ENCODE measurements around the gene GPHN. TPM values are rescaled to one million over a fixed set of nuclear protein-coding genes. Genes with fewer than 3 reads are reported as not detected.
"Not testable (repeated sequence)": the region's sequence is repeated elsewhere in the genome, so short reads cannot be mapped to it uniquely, and the experiment has no call there.

The GPHN gene
- total RNA-seq, 1 donor: 7.8 TPM

GRCh38 chr14:66649498-66649897, 141.6 kb downstream of the GPHN start:
- H3K4me1 ChIP-seq (ENCODE audit: insufficient read depth, low read length): no peaks in the 10 kb centered on the region
- H3K9me3 ChIP-seq (ENCODE audit: low read depth, low read length): no peaks in the 10 kb centered on the region
- no peaks in the 10 kb centered on the region for H3K27me3 ChIP-seq (ENCODE audit: insufficient read depth, low read length)
- no peak overlapping the region for H3K4me3 ChIP-seq (ENCODE audit: low read length)

- no peak overlapping the region for H3K4me3 ChIP-seq (ENCODE audit: low read length)
- H3K9me3 ChIP-seq (ENCODE audit: low read depth, low read length): peaks cover 2% of the 10 kb centered on the region
- no peaks in the 10 kb centered on the region for H3K4me1 ChIP-seq (ENCODE audit: insufficient read depth, low read length)
Measured at GRCh38 chr14:66650491-66650911, 142.6 kb downstream of the GPHN start.

GRCh38 chr14:66651536-66652220, 143.7 kb downstream of the GPHN start:
- Histone ChIP-seq H3K4me3 (ENCODE audit: low read length) (no peak overlapping the region), H3K4me1 (ENCODE audit: insufficient read depth, low read length) (no peaks in the 10 kb centered on the region), H3K9me3 (ENCODE audit: low read depth, low read length) (peaks cover 13% of the 10 kb centered on the region), H3K27me3 (ENCODE audit: insufficient read depth, low read length) (no peaks in the 10 kb centered on the region)

More at GRCh38 chr14:66650491-66650911, 142.6 kb downstream of the GPHN start:
- no peaks in the 10 kb centered on the region for H3K27me3 ChIP-seq (ENCODE audit: insufficient read depth, low read length)

- H3K4me3 ChIP-seq (ENCODE audit: low read length): no peak overlapping the region
- H3K9me3 ChIP-seq (ENCODE audit: low read depth, low read length): peaks cover 19% of the 10 kb centered on the region
- no peaks in the 10 kb centered on the region for H3K27me3 ChIP-seq (ENCODE audit: insufficient read depth, low read length)
- H3K4me1 ChIP-seq (ENCODE audit: insufficient read depth, low read length): no peaks in the 10 kb centered on the region
Measured at GRCh38 chr14:66652525-66653106, 144.7 kb downstream of the GPHN start.

- H3K9me3 ChIP-seq (ENCODE audit: low read depth, low read length): peaks cover 19% of the 10 kb centered on the region
- no peak overlapping the region for H3K4me3 ChIP-seq (ENCODE audit: low read length)
- no peaks in the 10 kb centered on the region for H3K27me3 ChIP-seq (ENCODE audit: insufficient read depth, low read length)
- no peaks in the 10 kb centered on the region for H3K4me1 ChIP-seq (ENCODE audit: insufficient read depth, low read length)
Measured at GRCh38 chr14:66657780-66658179, 149.8 kb downstream of the GPHN start.

GRCh38 chr14:66662374-66662773, 154.4 kb downstream of the GPHN start:
- Histone ChIP-seq H3K27me3 (ENCODE audit: insufficient read depth, low read length) (no peaks in the 10 kb centered on the region), H3K9me3 (ENCODE audit: low read depth, low read length) (peaks cover 12% of the 10 kb centered on the region), H3K4me3 (ENCODE audit: low read length) (no peak overlapping the region), H3K4me1 (ENCODE audit: insufficient read depth, low read length) (no peaks in the 10 kb centered on the region)

- no peaks in the 10 kb centered on the region for H3K4me1 ChIP-seq (ENCODE audit: insufficient read depth, low read length)
- H3K9me3 ChIP-seq (ENCODE audit: low read depth, low read length): peaks cover 47% of the 10 kb centered on the region
- H3K4me3 ChIP-seq (ENCODE audit: low read length): no peak overlapping the region
- H3K27me3 ChIP-seq (ENCODE audit: insufficient read depth, low read length): no peaks in the 10 kb centered on the region
Measured at GRCh38 chr14:66677780-66678179, 169.8 kb downstream of the GPHN start.

GRCh38 chr14:66680216-66680615, 172.3 kb downstream of the GPHN start:
- H3K4me1 ChIP-seq (ENCODE audit: insufficient read depth, low read length): no peaks in the 10 kb centered on the region
- no peak overlapping the region for H3K4me3 ChIP-seq (ENCODE audit: low read length)
- no peaks in the 10 kb centered on the region for H3K27me3 ChIP-seq (ENCODE audit: insufficient read depth, low read length)
- H3K9me3 ChIP-seq (ENCODE audit: low read depth, low read length): peaks cover 42% of the 10 kb centered on the region

- no peak overlapping the region for H3K4me3 ChIP-seq (ENCODE audit: low read length)
- no peaks in the 10 kb centered on the region for H3K27me3 ChIP-seq (ENCODE audit: insufficient read depth, low read length)
- H3K9me3 ChIP-seq (ENCODE audit: low read depth, low read length): no peaks in the 10 kb centered on the region
- no peaks in the 10 kb centered on the region for H3K4me1 ChIP-seq (ENCODE audit: insufficient read depth, low read length)
Measured at GRCh38 chr14:66696326-66696725, 188.4 kb downstream of the GPHN start.

- no peak overlapping the region for H3K4me3 ChIP-seq (ENCODE audit: low read length)
- H3K4me1 ChIP-seq (ENCODE audit: insufficient read depth, low read length): no peaks in the 10 kb centered on the region
- no peaks in the 10 kb centered on the region for H3K9me3 ChIP-seq (ENCODE audit: low read depth, low read length)
- no peaks in the 10 kb centered on the region for H3K27me3 ChIP-seq (ENCODE audit: insufficient read depth, low read length)
Measured at GRCh38 chr14:66698503-66698902, 190.6 kb downstream of the GPHN start.

GRCh38 chr14:66701813-66702212, 193.9 kb downstream of the GPHN start:
- H3K27me3 ChIP-seq (ENCODE audit: insufficient read depth, low read length): no peaks in the 10 kb centered on the region
- H3K4me1 ChIP-seq (ENCODE audit: insufficient read depth, low read length): no peaks in the 10 kb centered on the region
- H3K9me3 ChIP-seq (ENCODE audit: low read depth, low read length): no peaks in the 10 kb centered on the region
- H3K4me3 ChIP-seq (ENCODE audit: low read length): no peak overlapping the region

GRCh38 chr14:66708267-66708666, 200.3 kb downstream of the GPHN start:
- H3K4me3 ChIP-seq (ENCODE audit: low read length): no peak overlapping the region
- H3K27me3 ChIP-seq (ENCODE audit: insufficient read depth, low read length): no peaks in the 10 kb centered on the region
- no peaks in the 10 kb centered on the region for H3K4me1 ChIP-seq (ENCODE audit: insufficient read depth, low read length)
- H3K9me3 ChIP-seq (ENCODE audit: low read depth, low read length): no peaks in the 10 kb centered on the region

GRCh38 chr14:66709291-66709690, 201.3 kb downstream of the GPHN start:
- Histone ChIP-seq H3K27me3 (ENCODE audit: insufficient read depth, low read length) (no peaks in the 10 kb centered on the region), H3K4me1 (ENCODE audit: insufficient read depth, low read length) (no peaks in the 10 kb centered on the region), H3K9me3 (ENCODE audit: low read depth, low read length) (no peaks in the 10 kb centered on the region), H3K4me3 (ENCODE audit: low read length) (no peak overlapping the region)

- not testable (repeated sequence) for H3K4me3 ChIP-seq (ENCODE audit: low read length); H3K27me3 ChIP-seq (ENCODE audit: insufficient read depth, low read length); H3K4me1 ChIP-seq (ENCODE audit: insufficient read depth, low read length); H3K9me3 ChIP-seq (ENCODE audit: low read depth, low read length)
Measured at GRCh38 chr14:66714291-66714690, 206.3 kb downstream of the GPHN start.

GRCh38 chr14:66715313-66715712, 207.4 kb downstream of the GPHN start:
- H3K9me3 ChIP-seq (ENCODE audit: low read depth, low read length); H3K4me1 ChIP-seq (ENCODE audit: insufficient read depth, low read length); H3K4me3 ChIP-seq (ENCODE audit: low read length); H3K27me3 ChIP-seq (ENCODE audit: insufficient read depth, low read length): not testable (repeated sequence)

GRCh38 chr14:66716227-66716626, 208.3 kb downstream of the GPHN start:
- no peaks in the 10 kb centered on the region for H3K9me3 ChIP-seq (ENCODE audit: low read depth, low read length)
- no peak overlapping the region for H3K4me3 ChIP-seq (ENCODE audit: low read length)
- H3K4me1 ChIP-seq (ENCODE audit: insufficient read depth, low read length): no peaks in the 10 kb centered on the region
- no peaks in the 10 kb centered on the region for H3K27me3 ChIP-seq (ENCODE audit: insufficient read depth, low read length)

Data from mononuclear cell (primary cell).